Activated CD4-positive, alpha-beta T cell treated with anti-CD3 and anti-CD28 coated beads for 4 hours (primary cell): ENCODE measurements around the gene ZBTB12.

ENCODE experiments used
- DNase-seq, 2 donors: peaks; one replicate each; pipeline ENCODE4 v3.0.0-alpha.2; 2020

The ZBTB12 gene

GRCh38 chr6:31896493-31896855 is 5.4 kb downstream of the ZBTB12 start:
- DNase-seq, result no peak

- no peak for DNase-seq
Measured at GRCh38 chr6:31892821-31893220, 9.1 kb downstream of the ZBTB12 start.

- DNase-seq, result no peak
Measured at GRCh38 chr6:31889331-31889972, 12.4 kb downstream of the ZBTB12 start.

GRCh38 chr6:31888276-31889258 is 13.3 kb downstream of the ZBTB12 start:
- DNase-seq, result peak; percentile 56 to 64

GRCh38 chr6:31887173-31888007 is 14.5 kb downstream of the ZBTB12 start:
- no peak for DNase-seq

- DNase-seq, result no peak
Measured at GRCh38 chr6:31886541-31886991, 15.3 kb downstream of the ZBTB12 start.

GRCh38 chr6:31884528-31885035 is 17.3 kb downstream of the ZBTB12 start:
- DNase-seq, result no peak

- no peak for DNase-seq
Measured at GRCh38 chr6:31883676-31884075, 18.2 kb downstream of the ZBTB12 start.

GRCh38 chr6:31882344-31882743 is 19.5 kb downstream of the ZBTB12 start:
- no peak for DNase-seq

GRCh38 chr6:31881136-31881859 is 20.6 kb downstream of the ZBTB12 start:
- no peak for DNase-seq

GRCh38 chr6:31880616-31881015 is 21.3 kb downstream of the ZBTB12 start:
- DNase-seq, result no peak

GRCh38 chr6:31879901-31880300 is 22.0 kb downstream of the ZBTB12 start:
- DNase-seq, result no peak

- DNase-seq, result no peak
Measured at GRCh38 chr6:31879143-31879542, 22.7 kb downstream of the ZBTB12 start.

GRCh38 chr6:31878726-31879125 is 23.2 kb downstream of the ZBTB12 start, which contains the start of gene SLC44A4:
SLC44A4 (minus strand) TSS chr6:31878997; CDS start chr6:31878980, 17 bp downstream.
- no peak for DNase-seq

GRCh38 chr6:31878222-31878621 is 23.7 kb downstream of the ZBTB12 start:
- DNase-seq, result no peak

- no peak for DNase-seq
Measured at GRCh38 chr6:31877651-31878161, 24.2 kb downstream of the ZBTB12 start.

- no peak for DNase-seq
Measured at GRCh38 chr6:31877125-31877650, 24.7 kb downstream of the ZBTB12 start.

- no peak for DNase-seq
Measured at GRCh38 chr6:31876357-31876756, 25.5 kb downstream of the ZBTB12 start.

- no peak for DNase-seq
Measured at GRCh38 chr6:31875877-31876276, 26.0 kb downstream of the ZBTB12 start.

GRCh38 chr6:31874836-31875572 is 26.9 kb downstream of the ZBTB12 start:
- DNase-seq, result no peak
